ENCODE results near the gene ARSB. TPM values are rescaled to one million over a fixed set of nuclear protein-coding genes. Genes with fewer than 3 reads are reported as not detected.

The ARSB gene
- total and polyA plus RNA-seq, 10 of the 15 experiments (the other 5 are each of a cell fraction or from before 2014, with no cell fraction given), result 1.2 to 8.2 (median 6.1) TPM

DNA sequence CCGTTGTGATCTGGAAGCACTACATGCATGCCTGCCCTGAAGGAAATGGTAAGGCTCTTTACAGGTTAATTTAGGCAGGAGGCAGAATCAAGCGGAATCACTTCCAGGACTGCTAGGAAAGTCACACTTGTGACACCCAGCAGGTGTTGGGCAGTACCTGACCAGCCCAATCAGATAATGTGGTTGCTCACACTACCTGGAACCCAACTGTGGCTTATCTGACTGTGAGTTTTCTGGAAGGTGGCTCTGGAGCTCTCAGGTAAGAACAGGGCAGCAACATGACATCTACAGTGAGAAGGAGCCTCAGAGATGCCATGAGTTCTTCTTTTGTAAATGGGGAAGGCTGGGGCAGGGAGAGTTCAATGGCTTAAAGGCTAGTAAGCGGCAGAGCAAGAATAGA is 146.4 kb downstream of the ARSB start:
- Histone ChIP-seq H3K9ac (ENCODE audit: control insufficient read depth, insufficient read depth, low read length) (no peak overlapping the region), H3K79me2 (ENCODE audit: control insufficient read depth, insufficient read depth, low read length) (no peaks in the 10 kb centered on the region), H2AFZ (ENCODE audit: control insufficient read depth, low read depth, low read length) (no peak overlapping the region), H3K4me1 (ENCODE audit: control insufficient read depth, insufficient read depth, low read length) (no peaks in the 10 kb centered on the region), H3K9me3 (replicated peaks; ENCODE audit: control insufficient read depth, insufficient read depth, low read length) (no peaks in the 10 kb centered on the region), H3K4me2 (ENCODE audit: control insufficient read depth, insufficient read depth) (no peak overlapping the region), H4K20me1 (ENCODE audit: control insufficient read depth, insufficient read depth) (no peaks in the 10 kb centered on the region), H3K27ac (ENCODE audit: control insufficient read depth, insufficient read depth) (no peak overlapping the region), H3K27me3 (replicated peaks in 1 of 2; ENCODE audit: control insufficient read depth in 2 of 2, insufficient read depth in 2 of 2, low read length in 1 of 2) (no peaks in the 10 kb centered on the region), H3K36me3 (ENCODE audit: control insufficient read depth in 2 of 2, insufficient read depth in 2 of 2, low read length in 1 of 2) (no peaks in the 10 kb centered on the region; a peak in 1 of 4 replicates), H3K4me3 (no peak overlapping the region)
- ChIA-PET CTCF (no interaction called here), RAD21 (ENCODE audit: unreplicated experiment) (interaction anchor here (0.9 kb wide), 1 partner anchor 57 kb away, joined by 3 read pairs; no protein-coding TSS in a partner anchor), POLR2A (no interaction called here), SMC1A (ENCODE audit: uncharacterized antibody, unreplicated experiment) (interaction anchor here (0.7 to 1.1 kb wide), 2 partner anchors 11 to 171 kb away, joined by 3 read pairs; no protein-coding TSS in a partner anchor)
- no TSS peak for BruUV-seq (replicated peaks)
- WGBS (ENCODE audit: insufficient coverage, insufficient replicate concordance, low lambda C conversion rate, missing lambda C conversion rate), result 95% methylated on average over 3 of the region's 3 CpGs
- FAIRE-seq, result no peak
- intact Hi-C loops (cut with micrococcal nuclease; ENCODE audit: unreplicated experiment) (loop anchor here (10.0 kb wide), 1 partner anchor 46 kb away; no protein-coding TSS in a partner anchor), in situ Hi-C loops (cut with MboI) (no loop called here)
- TF ChIP-seq GABPA (IDR thresholded peaks at IDR 0.05; ENCODE audit: low read depth) (no peak), CUX1 (IDR thresholded peaks at IDR 0.05; ENCODE audit: insufficient replicate concordance, low read depth, low read length) (no peak), PAX5 (IDR thresholded peaks at IDR 0.05; ENCODE audit: borderline replicate concordance, low read depth, low read length) (no peak), TCF7 (IDR thresholded peaks at IDR 0.05; ENCODE audit: borderline replicate concordance) (no peak), ZNF207 (IDR thresholded peaks at IDR 0.05; ENCODE audit: borderline replicate concordance) (no peak), RUNX3 (IDR thresholded peaks at IDR 0.05; ENCODE audit: low read length) (no peak), NRF1 (conservative IDR thresholded peaks at IDR 0.05; ENCODE audit: low read depth, low read length) (no peak), JUNB (IDR thresholded peaks at IDR 0.05) (no peak), ATF7 (IDR thresholded peaks at IDR 0.05; ENCODE audit: low read depth) (no peak)
- no peak for DNase-seq (ENCODE audit: low read depth, low spot score)
- ATAC-seq, result no peak

All from GM12878 (cell line).